Measurements from ENCODE around the gene MYMK. TPM values are rescaled to one million over a fixed set of nuclear protein-coding genes. Genes with fewer than 3 reads are reported as not detected.

The MYMK gene
- total and polyA plus RNA-seq, 2 of the 13 experiments (the other 11 are each of a cell fraction or from before 2014, with no cell fraction given) = not detected

- no peak for TF ChIP-seq AKNA (CRISPR knock-in tag; IDR thresholded peaks at IDR 0.05; ENCODE audit: borderline replicate concordance)
- TF ChIP-seq FOXA1 (IDR thresholded peaks at IDR 0.05) = no peak
- no peak for TF ChIP-seq FOXA1 (CRISPR knock-in tag; IDR thresholded peaks at IDR 0.05)
- no peak for TF ChIP-seq SP4 (CRISPR knock-in tag; IDR thresholded peaks at IDR 0.05)
- TF ChIP-seq ADNP (CRISPR knock-in tag; IDR thresholded peaks at IDR 0.05) = peak; percentile 28; the same call in 1 of the 2 replicates
- no peak for TF ChIP-seq MLX (CRISPR knock-in tag; IDR thresholded peaks at IDR 0.05)
- no peak for TF ChIP-seq ZNF292 (CRISPR knock-in tag; IDR thresholded peaks at IDR 0.05; ENCODE audit: borderline replicate concordance, low read depth)
- TF ChIP-seq HNRNPH1 (optimal IDR thresholded peaks at IDR 0.05; ENCODE audit: low read depth, low read length) = no peak
- TF ChIP-seq GRHL1 (CRISPR knock-in tag; conservative IDR thresholded peaks at IDR 0.05) = no peak
- TF ChIP-seq RXRA (CRISPR knock-in tag; IDR thresholded peaks at IDR 0.05) = no peak
- no peak for TF ChIP-seq TFE3 (CRISPR knock-in tag; IDR thresholded peaks at IDR 0.05)
- no peak for TF ChIP-seq CBX5 (CRISPR knock-in tag; IDR thresholded peaks at IDR 0.05; ENCODE audit: borderline replicate concordance)
- TF ChIP-seq ZNF275 (CRISPR knock-in tag; IDR thresholded peaks at IDR 0.05; ENCODE audit: borderline replicate concordance) = no peak
- no peak for TF ChIP-seq KLF11 (CRISPR knock-in tag; IDR thresholded peaks at IDR 0.05)
- TF ChIP-seq ZNF607 (CRISPR knock-in tag; IDR thresholded peaks at IDR 0.05; ENCODE audit: borderline replicate concordance) = no peak
- no peak for TF ChIP-seq ZNF644 (CRISPR knock-in tag; IDR thresholded peaks at IDR 0.05; ENCODE audit: low read depth)
- no peak for TF ChIP-seq ZNF414 (CRISPR knock-in tag; IDR thresholded peaks at IDR 0.05)
Observed at GRCh38 chr9:133477992-133478850, 46.5 kb downstream of the MYMK start (continued).
